ENCODE data around the gene CHL1. TPM values are rescaled to one million over a fixed set of nuclear protein-coding genes. Genes with fewer than 3 reads are reported as not detected.

CHL1 gene
- total and polyA plus RNA-seq, 8 donors: 0.62 to 25.3 (median 10.5) TPM

GRCh38 chr3:192215-192929 lies 4.2 kb upstream of the CHL1 start:
- 77 to 94% (median 88%) methylated on average over 14 to 25 of the region's 25 CpGs for WGBS, 5 donors

DNA sequence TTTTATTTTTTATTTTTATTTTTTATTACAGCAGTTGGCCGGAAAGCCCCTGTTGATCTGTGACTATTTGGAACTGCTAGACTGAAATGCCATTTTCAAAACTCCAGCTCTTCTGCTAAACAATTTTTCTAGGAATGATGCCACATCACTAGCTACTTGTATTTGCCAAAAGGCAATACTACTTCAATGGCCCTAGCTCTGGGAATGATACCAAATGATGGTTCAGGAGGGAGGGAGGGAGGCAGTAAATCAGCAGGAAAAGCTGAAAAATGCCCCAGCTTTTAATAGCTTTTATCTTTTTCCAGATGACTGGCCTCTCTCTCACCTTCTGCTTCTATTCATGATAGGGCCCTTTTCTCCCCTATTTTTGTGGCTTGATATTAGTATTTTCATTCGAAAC lies 2.6 kb upstream of the CHL1 start:
- Histone ChIP-seq H3K4me1 (peaks cover 11 to 27% (median 15%) of the 10 kb centered on the region in 4 donors), H3K27ac (no peak overlapping the region), H3K4me3 (no peak overlapping the region), H3K27me3 (peaks cover 0 to 44% (median 28%) of the 10 kb centered on the region in 3 donors), H3K36me3 (no peaks in the 10 kb centered on the region), H3K9me3 (no peaks in the 10 kb centered on the region)
- 49 to 85% (median 69%) methylated on average over 2 of the region's 2 CpGs for WGBS, 5 donors
- intact Hi-C loops (cut with DNase I; ENCODE audit: low total_unique reads): no loop called here
- TF ChIP-seq EP300 (IDR thresholded peaks at IDR 0.05) (no peak), CTCF (IDR thresholded peaks at IDR 0.05) (no peak), POLR2AphosphoS5 (IDR thresholded peaks at IDR 0.05) (no peak), POLR2A (IDR thresholded peaks at IDR 0.05) (no peak)
- no peak for DNase-seq

More at GRCh38 chr3:192215-192929, 4.2 kb upstream of the CHL1 start:
- H3K27me3 ChIP-seq: peaks cover 0 to 27% (median 17%) of the 10 kb centered on the region in 3 donors
- H3K9me3 ChIP-seq: peaks cover 0 to 9% (median 2%) of the 10 kb centered on the region in 4 donors
- intact Hi-C loops (cut with DNase I; ENCODE audit: low total_unique reads): no loop called here
- H3K4me3 ChIP-seq: no peak overlapping the region
- no peak for DNase-seq
- peaks cover 8 to 16% (median 12%) of the 10 kb centered on the region in 4 donors for H3K4me1 ChIP-seq
- TF ChIP-seq EP300 (IDR thresholded peaks at IDR 0.05): no peak
- TF ChIP-seq POLR2A (IDR thresholded peaks at IDR 0.05): no peak
- TF ChIP-seq POLR2AphosphoS5 (IDR thresholded peaks at IDR 0.05): no peak
- TF ChIP-seq CTCF (IDR thresholded peaks at IDR 0.05): no peak
- H3K27ac ChIP-seq: no peak overlapping the region
- H3K36me3 ChIP-seq: no peaks in the 10 kb centered on the region

- no peak overlapping the region for H3K27ac ChIP-seq
- intact Hi-C loops (cut with DNase I; ENCODE audit: low total_unique reads): no loop called here
- H3K9me3 ChIP-seq: no peaks in the 10 kb centered on the region
- no peak overlapping the region for H3K4me3 ChIP-seq
- H3K27me3 ChIP-seq: peaks cover 0 to 47% (median 28%) of the 10 kb centered on the region in 3 donors
- 81 to 94% (median 86%) methylated on average over 3 of the region's 3 CpGs for WGBS, 5 donors
- no peak for DNase-seq
- H3K36me3 ChIP-seq: no peaks in the 10 kb centered on the region
- TF ChIP-seq EP300 (IDR thresholded peaks at IDR 0.05) (no peak), POLR2A (IDR thresholded peaks at IDR 0.05) (no peak), POLR2AphosphoS5 (IDR thresholded peaks at IDR 0.05) (no peak)
- H3K4me1 ChIP-seq: peaks cover 11 to 27% (median 15%) of the 10 kb centered on the region in 4 donors
These were observed 2.1 kb upstream of the CHL1 start for GRCh38 chr3:194421-194820.

- 50 to 69% (median 63%) methylated on average over 6 of the region's 6 CpGs for WGBS, 5 donors
- Histone ChIP-seq H3K27ac (no peak overlapping the region), H3K36me3 (no peaks in the 10 kb centered on the region), H3K4me3 (peak overlapping the region in 1 of 4 donors; percentile 41), H3K4me1 (peaks cover 11 to 27% (median 15%) of the 10 kb centered on the region in 4 donors), H3K9me3 (no peaks in the 10 kb centered on the region), H3K27me3 (peaks cover 0 to 47% (median 28%) of the 10 kb centered on the region in 3 donors)
- intact Hi-C loops (cut with DNase I; ENCODE audit: low total_unique reads): no loop called here
- no peak for DNase-seq
- TF ChIP-seq CTCF (IDR thresholded peaks at IDR 0.05): no peak
These were observed 897 bp upstream of the CHL1 start for GRCh38 chr3:195666-196065.

Measured in stomach (tissue), 9 donors.